NCI-H82 (cell line): ENCODE results near the gene STXBP6.
"Not testable (repeated sequence)": the region's sequence is repeated elsewhere in the genome, so short reads cannot be mapped to it uniquely, and the experiment has no call there.

Source experiments
- DNase-seq: peaks from one replicate; lab custom pipeline; 2025; lab: John Stamatoyannopoulos, UW

STXBP6 gene

GRCh38 chr14:24857277-24857676 is 192.7 kb downstream of the STXBP6 start:
- DNase-seq, result no peak

- DNase-seq, result no peak
These were observed 196.5 kb downstream of the STXBP6 start for GRCh38 chr14:24853446-24853845.

GRCh38 chr14:24852312-24853060 is 197.5 kb downstream of the STXBP6 start:
- DNase-seq, result no peak

DNA sequence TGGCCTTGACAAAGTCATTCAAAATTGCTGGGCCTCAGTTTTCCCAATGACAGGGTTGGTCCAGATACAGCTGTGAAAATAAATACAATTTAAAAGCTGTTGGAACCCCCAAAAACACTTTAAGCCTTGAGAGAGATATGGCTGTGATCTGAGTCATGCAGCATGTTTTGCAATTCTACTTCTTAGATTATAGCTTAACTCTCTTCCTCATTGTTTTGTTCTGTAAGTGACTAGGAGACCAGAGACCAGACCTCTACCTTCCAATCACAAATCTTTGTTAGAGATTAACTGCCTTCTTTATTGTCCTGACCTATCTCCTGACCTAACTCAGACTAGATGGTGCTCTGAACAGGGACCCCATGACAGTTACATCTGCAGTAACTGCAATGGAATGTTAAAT is 198.1 kb downstream of the STXBP6 start:
- no peak for DNase-seq

DNA sequence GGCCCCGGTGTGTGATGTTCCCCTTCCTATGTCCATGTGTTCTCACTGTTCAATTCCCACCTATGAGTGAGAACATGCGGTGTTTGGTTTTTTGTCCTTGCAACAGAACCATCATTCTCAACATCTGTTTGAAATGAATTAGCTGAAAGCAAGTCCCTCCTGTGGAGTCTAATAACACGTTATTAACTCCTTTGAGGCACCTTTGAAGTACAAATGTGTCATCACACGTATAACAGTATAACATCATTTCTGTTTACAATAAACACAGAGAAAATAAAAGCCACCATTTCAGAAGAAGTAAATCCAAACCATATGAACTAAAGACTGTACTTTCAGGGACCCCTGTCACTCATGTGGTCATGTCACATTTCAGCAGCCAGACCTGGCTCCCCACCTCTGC is 198.5 kb downstream of the STXBP6 start:
- no peak for DNase-seq

GRCh38 chr14:24850072-24850471 is 199.9 kb downstream of the STXBP6 start:
- no peak for DNase-seq

- DNase-seq, result no peak
These were observed 200.5 kb downstream of the STXBP6 start for GRCh38 chr14:24849471-24849870.

DNA sequence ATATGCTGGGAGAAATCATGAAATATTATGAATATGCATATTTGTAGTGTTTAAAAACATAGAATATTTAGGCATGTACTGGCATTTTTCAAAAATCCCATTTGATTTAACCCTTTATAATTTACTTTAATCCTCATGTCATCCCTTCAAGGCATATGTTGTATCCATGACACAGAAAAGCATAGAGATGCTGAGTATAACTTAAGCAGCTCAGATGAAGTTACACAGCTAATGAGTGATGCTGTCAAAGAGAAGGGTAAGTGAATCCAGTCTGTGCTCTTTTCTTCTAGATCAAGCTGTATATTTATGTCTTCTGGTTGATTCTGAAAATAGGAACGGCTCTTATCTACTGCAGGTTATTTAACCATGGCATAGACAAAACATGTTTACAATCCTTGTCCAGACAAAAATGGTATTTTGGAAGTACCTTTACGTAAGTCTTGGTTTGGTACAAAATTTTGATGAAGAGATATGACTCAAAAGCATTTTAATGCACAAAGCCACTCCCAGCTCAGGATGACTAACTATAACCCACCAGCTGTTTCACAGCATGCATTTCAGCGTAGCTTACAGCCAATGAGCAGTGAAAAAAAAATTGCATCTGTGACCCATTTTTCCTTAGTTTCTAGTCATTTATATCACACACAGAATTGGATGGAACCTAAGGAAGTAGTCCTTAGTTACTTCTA is 201.7 kb downstream of the STXBP6 start:
- no peak for DNase-seq

- no peak for DNase-seq
These were observed 202.3 kb downstream of the STXBP6 start for GRCh38 chr14:24847568-24848095.

- DNase-seq, result no peak
These were observed 203.7 kb downstream of the STXBP6 start for GRCh38 chr14:24846261-24846660.

DNA sequence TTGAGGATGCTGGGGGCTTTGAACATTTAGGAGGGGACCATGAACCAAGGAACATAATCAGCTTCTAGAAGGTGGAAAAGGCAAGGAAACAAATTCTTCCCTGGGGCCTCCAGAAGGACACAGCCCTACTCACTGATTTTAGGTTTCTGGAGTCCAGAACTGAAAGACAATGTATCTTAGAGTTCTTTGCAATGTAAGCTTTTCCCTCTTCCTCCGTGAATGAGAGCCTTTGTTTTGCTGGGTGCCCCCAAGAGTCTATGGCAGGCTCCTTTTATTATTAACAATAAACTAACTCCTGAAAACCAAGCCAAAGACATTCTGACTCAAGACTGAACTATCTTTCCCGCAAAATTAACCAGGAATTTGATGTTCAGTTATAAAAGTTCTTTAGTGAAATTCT is 204.1 kb downstream of the STXBP6 start:
- DNase-seq, result no peak

DNA sequence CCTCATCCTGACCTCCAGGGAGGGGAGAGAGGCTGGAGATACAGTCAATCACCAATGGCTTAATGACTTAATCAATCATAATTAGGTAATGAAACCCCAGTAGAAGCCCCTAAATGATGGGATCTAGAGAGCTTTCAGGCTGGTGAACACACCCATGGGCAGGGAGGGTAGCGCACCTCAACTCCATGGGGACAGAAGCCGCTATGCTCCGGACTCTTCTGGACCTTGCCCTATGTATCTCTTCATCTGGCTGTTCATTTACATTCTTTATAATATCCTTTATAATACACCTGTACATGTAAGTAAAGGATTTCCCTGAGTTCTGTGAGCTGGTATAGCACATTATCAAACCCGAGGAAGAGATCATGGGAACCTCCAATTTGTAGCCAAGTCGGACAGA is 205.9 kb downstream of the STXBP6 start:
- no peak for DNase-seq

- DNase-seq, result no peak
These were observed 206.5 kb downstream of the STXBP6 start for GRCh38 chr14:24843494-24843893.

GRCh38 chr14:24840204-24840893 is 209.6 kb downstream of the STXBP6 start:
- DNase-seq, result no peak

GRCh38 chr14:24839617-24840203 is 210.2 kb downstream of the STXBP6 start:
- no peak for DNase-seq

- no peak for DNase-seq
These were observed 210.9 kb downstream of the STXBP6 start for GRCh38 chr14:24838945-24839616.

GRCh38 chr14:24837280-24838046 is 212.5 kb downstream of the STXBP6 start:
- no peak for DNase-seq

DNA sequence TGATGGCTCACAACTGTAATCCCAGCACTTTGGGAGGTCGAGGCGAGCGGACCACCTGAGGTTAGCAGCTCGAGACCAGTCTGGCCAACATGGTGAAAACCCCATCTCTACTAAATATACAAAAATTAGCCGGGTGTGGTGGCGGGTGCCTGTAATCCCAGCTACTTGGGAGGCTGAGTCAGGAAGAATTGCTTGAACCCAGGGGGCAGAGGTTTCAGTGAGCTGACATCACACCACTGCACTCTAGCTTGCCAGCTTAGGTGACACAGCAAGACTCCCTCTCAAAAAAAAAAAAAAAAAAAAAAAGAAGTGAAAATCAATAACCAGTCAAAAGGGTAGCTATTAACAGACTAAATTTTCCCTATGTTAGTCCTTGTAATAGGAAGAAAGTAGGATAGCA is 213.6 kb downstream of the STXBP6 start:
- not testable (repeated sequence) for DNase-seq

DNA sequence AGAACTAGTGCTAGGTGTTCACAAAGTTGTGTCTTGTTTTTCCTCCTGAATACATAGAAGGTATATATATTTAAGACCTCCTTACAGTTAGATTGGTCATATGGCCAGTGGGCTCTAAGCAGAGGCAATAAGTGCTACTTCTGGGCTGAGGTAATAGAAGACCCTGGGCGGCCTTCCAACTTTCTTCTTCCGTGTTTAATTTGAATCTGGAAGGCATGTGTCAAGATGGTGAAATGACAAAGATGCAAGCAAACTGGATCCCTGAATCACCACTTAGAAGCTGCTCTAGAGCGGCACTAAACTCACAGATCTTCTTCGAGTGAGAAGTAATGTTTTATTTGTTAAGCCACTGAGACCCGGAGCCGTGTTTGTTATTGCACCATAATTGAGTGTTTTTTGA is 215.0 kb downstream of the STXBP6 start:
- no peak for DNase-seq

DNA sequence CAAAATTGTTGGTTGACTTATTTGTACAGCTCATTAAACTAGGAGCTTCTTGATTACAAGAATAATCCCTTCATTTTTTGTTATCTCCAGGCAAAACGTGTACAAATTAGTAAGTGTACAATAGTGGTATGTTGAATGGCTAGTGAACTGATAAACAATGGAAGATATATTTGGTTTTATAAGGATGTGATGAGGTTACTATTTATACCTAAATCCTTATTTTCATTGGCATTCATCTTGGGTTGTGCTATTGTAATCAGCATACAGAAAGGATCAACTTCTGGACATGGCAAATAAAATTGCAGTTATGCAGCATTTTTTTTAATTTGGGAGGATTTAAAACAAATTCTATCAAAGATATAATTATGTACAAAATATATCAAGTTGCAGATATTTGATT is 216.6 kb downstream of the STXBP6 start:
- no peak for DNase-seq

DNA sequence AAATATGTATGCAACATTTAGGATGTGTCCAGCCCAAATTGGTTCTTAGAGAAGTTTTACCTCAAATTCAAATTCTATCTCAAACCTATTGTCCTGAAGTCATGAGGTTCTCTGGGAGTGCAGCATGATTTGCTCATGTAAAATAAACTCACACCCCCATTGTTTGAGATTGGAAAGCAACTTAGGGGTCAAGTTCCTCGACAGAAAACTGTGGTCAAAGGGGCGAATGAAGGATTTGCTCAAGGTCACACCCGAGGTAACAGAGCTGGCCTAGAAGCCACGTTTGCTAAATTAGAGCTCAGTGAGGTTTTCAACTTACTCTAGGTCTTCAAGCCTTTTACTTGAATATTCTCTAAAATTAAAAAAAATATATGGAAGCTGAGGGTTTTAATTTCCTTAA is 218.3 kb downstream of the STXBP6 start:
- DNase-seq, result no peak
